ENCODE results near the gene TLCD1.
"Not testable (repeated sequence)": the region's sequence is repeated elsewhere in the genome, so short reads cannot be mapped to it uniquely, and the experiment has no call there.

The TLCD1 gene

DNA sequence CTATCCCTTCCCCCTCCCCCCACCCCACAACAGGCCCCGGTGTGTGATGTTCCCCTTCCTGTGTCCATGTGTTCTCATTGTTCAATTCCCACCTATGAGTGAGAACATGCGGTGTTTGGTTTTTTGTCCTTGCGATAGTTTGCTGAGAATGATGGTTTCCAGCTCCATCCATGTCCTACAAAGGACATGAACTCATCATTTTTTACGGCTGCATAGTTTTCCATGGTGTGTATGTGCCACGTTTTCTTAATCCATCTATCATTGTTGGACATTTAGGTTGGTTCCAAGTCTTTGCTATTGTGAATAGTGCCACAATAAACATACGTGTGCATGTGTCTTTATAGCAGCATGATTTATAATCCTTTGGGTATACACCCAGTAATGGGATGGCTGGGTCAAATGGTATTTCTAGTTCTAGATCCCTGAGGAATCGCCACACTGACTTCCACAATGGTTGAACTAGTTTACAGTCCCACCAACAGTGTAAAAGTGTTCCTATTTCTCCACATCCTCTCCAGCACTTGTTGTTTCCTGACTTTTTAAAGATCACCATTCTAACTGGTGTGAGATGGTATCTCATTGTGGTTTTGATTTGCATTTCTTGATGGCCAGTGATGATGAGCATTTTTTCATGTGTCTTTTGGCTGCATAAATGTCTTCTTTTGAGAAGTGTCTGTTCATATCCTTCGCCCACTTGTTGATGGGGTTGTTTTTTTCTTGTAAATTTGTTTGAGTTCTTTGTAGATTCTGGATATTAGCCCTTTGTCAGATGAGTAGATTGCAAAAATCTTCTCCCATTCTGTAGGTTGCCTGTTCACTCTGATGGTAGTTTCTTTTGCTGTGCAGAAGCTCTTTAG lies 10.1 kb upstream of the TLCD1 start:
- in situ Hi-C loops (cut with HindIII; ENCODE audit: low pct_ligation_motif_present, low pct_unique_long_range_greater_than_20kb, low sequenced_read_pairs); DNase-seq: not testable (repeated sequence)

DNA sequence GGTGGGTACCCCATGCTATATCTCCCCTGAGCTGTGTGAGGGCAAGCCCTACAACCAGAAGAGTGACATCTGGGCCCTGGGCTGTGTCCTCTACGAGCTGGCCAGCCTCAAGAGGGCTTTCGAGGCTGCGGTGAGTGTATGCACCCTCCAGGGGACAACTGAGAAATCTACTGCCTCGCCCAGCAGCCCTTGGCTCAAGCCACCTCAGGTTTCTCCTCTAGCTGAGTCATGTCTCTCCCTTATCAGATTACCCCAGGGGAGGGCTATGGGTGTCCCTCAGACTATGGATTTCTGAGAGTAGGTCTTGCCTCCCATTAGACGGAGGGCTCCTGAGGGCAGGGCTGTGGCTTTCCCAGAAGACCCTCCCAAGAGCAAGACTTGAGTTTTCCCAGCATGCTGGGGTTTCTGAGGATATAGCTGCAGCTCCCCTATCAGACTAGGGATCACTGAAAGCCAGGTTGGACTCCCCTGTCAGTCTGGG lies 9.2 kb upstream of the TLCD1 start:
- in situ Hi-C loops (cut with HindIII; ENCODE audit: low pct_ligation_motif_present, low pct_unique_long_range_greater_than_20kb, low sequenced_read_pairs): no loop called here
- DNase-seq: no peak

DNA sequence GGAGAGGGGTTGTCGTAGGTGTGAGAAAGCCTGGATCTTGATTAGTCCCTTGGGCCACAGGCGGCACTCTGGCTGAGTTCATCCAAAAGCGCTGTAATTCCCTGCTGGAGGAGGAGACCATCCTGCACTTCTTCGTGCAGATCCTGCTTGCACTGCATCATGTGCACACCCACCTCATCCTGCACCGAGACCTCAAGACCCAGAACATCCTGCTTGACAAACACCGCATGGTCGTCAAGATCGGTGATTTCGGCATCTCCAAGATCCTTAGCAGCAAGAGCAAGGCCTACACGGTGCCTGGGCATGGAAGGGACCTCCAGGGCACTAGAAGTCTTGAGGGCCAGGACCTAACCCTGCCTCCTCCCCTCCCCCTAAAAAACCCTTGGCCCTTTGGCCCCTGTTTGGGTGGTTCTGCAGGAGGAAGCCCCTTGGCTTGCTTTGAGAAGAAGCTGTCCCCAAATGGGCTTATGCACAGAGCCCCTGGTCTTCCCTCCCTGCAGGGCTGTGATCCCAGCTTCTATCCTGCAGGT lies 8.7 kb upstream of the TLCD1 start:
- DNase-seq: no peak
- in situ Hi-C loops (cut with HindIII; ENCODE audit: low pct_ligation_motif_present, low pct_unique_long_range_greater_than_20kb, low sequenced_read_pairs): no loop called here

DNA sequence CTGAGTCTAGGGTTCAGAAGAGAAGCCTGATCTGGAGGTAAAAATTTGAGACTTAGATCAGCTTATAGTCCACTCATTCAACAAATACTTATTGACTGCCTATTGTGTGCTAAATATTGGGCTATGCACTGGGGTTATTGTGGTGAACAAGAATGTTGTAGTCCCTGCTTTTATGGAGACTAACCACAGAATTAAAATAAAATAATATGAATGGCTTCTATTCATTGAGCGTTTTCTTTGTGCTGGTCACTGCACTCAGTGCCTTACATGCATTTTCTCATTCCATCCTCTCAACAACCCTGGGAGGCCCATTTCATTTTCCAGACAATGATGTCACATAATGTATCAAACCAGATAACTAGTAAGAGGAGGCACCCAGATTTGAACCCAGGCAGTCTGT lies 7.3 kb upstream of the TLCD1 start:
- in situ Hi-C loops (cut with HindIII; ENCODE audit: low pct_ligation_motif_present, low pct_unique_long_range_greater_than_20kb, low sequenced_read_pairs): no loop called here
- DNase-seq: no peak

DNA sequence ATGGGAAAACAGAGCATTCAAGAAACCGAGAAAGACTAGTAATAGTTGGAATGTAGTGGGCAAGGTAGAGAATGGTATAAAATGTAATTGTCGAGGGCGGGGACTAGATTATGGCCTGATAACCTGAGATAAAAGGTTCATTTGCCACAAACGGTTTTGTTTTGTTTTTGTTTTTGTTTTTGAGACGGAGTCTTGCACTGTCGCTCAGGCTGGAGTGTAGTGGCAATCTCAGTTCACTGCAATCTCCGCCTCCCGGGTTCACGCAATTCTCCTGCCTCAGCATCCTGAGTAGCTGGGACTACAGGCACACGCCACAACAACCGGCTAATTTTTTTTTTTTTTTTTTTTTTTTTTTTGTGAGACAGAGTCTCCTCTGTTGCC lies 3.9 kb upstream of the TLCD1 start:
- in situ Hi-C loops (cut with HindIII; ENCODE audit: low pct_ligation_motif_present, low pct_unique_long_range_greater_than_20kb, low sequenced_read_pairs): no loop called here

DNA sequence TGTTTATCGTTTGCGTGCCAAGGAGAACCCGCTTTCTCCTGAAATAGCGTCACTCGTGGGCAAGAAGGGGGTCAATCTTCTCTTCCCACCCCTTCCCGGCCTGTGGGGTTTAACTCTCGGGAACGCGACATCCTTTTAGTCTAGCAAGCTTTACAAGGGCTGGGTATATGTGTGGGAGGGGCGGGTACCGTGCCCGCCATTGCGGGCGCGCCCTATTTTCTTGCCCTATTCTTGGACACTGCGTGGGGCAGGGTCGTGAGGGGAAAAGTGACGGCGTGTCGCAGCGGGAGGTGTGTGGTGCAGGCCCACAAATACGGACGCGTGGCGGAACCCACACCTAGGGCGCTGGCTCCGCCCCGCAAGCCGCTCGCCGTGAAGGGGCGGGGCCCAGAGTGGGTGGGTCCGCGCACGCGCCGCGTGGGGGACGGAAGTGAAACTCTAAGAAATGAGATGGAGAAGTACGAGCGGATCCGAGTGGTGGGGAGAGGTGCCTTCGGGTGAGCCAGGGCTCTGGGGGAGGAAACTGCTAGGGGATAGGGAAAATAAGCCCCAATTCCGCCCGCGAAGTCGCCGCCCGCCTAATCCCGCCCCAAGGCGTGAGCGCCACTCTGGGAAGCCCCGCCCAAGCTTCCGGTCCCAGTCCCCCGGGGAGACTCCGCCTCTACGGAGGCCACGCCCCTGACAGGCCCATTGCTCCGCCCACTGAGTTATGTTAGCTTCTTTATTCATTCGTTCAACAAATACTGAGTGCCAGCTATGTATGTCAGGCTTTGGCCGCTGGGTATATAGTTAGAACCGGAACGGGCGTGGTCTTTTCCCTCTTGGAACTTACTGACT lies 2.5 kb upstream of the TLCD1 start, which contains the start of gene NEK8:
TSS of gene NEK8 (plus strand) at position 425 of the 837 bp plus-strand sequence. CDS start at position 451, 26 bp downstream.
- DNase-seq: peak; percentile 93

More for the DNA sequence above, 3.9 kb upstream of the TLCD1 start:
- DNase-seq: no peak

DNA sequence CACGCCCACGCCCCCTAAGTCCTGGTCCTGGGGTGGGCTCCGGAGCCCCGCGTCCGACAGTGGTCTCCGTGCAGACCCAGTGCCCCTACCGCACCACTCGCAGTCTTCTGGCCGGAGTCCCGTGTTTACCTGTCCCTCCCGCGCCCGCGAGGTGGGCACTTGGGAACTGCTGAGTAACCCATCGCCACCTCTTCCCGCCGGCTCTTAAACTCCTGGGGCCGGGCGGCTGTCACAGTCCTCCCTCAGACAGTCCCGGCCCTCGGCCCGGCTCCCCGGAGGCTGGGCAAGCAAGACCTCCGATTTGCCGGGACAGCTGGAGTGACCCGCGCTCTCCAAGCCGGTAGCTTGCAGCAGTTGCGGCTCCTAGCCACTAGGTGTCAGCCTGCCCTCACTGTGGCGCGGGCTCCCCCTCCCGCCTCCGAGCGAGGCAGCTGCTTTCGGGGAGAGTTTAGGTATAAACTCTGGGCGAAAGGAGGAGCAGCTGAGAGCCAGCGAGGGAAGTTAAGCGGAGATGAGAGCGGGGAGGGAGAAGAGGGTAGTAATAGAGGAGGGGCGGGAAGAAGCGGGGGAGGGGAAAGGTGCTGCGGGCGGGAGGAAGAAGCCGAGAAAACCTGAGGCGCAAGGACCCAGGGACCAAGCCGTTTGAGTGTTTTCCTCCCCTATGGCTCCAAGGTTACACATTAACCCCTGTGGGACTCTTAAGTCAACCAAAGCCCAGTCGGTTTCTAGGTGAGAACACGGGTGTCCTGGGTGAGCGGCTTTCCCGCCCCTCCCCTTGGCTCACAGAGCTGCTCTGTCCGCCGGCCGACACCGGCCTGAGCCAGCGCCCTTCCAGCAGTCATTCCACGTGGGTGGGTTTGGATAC lies 826 bp upstream of the TLCD1 start:
- in situ Hi-C loops (cut with HindIII; ENCODE audit: low pct_ligation_motif_present, low pct_unique_long_range_greater_than_20kb, low sequenced_read_pairs): no loop called here
- DNase-seq: peak; percentile 98

More for the DNA sequence above, 2.5 kb upstream of the TLCD1 start, which contains the start of gene NEK8:
- in situ Hi-C loops (cut with HindIII; ENCODE audit: low pct_ligation_motif_present, low pct_unique_long_range_greater_than_20kb, low sequenced_read_pairs): no loop called here

DNA sequence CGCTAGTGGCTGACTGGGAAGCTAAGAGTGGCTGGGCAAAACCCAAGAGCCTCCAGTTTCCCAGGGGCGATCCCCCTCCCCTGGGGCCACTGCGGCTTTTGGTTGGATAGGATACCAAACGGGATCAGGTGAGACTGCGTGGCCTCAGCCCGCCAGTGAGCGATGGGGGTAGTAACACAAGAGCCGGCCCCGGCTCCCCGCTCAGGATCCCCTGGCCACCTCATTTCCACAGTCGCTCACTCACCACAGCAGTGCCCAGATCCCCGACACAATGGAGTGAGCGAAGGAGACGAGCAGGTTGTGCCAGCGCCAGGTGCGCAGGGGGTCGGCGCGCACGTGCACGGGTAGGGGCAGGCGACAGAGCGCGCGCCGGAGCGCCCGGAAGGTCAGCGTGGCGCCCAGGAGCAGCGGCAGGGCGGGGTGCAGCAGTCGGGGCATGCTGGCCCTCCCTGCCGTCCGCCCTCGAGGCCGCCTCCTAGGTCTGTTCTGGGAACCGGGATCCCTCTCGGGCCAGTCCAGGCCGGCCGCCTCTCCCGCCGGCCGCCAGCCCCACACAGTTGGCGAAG lies 290 bp downstream of the TLCD1 start:
- in situ Hi-C loops (cut with HindIII; ENCODE audit: low pct_ligation_motif_present, low pct_unique_long_range_greater_than_20kb, low sequenced_read_pairs): no loop called here
- peak; percentile 62 for DNase-seq

DNA sequence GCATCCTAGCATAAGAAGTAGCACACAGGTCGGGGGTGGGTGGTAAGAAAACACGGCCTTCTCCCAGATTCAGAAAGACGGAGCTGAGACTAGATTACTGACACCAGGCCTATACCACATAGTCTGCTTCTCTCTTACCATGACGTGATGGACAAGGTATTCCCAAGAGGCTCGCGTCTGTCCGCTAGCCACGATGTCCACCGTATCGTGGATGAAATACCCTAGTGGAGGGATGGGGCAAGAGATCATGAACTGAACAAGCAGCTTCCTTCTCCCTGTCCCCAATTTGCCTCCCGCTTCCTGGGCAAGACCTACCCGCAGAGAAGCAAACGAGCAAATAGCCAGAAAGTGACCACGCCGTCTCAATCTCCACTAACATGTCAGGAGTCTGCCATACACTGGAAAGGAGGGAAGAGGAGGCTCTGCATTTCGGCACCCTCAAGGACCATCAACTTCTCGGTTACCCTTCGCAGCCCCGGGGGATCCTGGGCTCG lies 820 bp downstream of the TLCD1 start:
- DNase-seq: peak; percentile 81
- in situ Hi-C loops (cut with HindIII; ENCODE audit: low pct_ligation_motif_present, low pct_unique_long_range_greater_than_20kb, low sequenced_read_pairs): no loop called here

DNA sequence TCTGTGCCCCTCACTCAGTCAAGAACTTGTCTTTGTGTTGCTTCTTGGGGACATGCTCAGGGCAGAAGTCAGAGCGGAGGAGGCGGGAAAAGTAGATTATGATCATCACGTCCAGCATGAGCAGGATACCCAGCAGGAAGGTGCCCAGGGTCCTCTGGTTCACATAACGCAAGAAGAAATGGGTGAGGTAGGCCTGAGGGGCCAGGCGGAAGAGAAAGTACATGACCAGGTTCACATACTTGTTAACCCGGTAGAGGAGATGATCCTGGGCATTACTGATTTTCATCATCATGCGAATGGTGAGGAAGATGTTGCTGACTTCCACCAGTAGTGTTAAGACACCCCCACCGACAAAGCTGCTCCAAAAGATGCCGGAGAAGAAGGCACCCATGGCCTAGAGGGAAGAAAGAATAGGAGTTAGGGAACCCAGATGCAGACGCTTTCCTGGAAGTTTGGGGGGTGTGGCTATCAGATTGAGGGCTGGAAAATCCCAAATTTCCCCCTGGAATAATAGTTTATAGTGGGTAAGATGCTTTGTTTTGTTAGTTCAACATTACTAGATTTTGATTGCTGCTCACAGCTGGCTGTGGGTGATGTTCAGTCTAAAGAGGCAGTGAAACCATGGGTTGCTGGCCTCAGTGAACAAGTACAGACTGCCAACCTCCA lies 1.4 kb downstream of the TLCD1 start:
- no peak for DNase-seq
- in situ Hi-C loops (cut with HindIII; ENCODE audit: low pct_ligation_motif_present, low pct_unique_long_range_greater_than_20kb, low sequenced_read_pairs): no loop called here

DNA sequence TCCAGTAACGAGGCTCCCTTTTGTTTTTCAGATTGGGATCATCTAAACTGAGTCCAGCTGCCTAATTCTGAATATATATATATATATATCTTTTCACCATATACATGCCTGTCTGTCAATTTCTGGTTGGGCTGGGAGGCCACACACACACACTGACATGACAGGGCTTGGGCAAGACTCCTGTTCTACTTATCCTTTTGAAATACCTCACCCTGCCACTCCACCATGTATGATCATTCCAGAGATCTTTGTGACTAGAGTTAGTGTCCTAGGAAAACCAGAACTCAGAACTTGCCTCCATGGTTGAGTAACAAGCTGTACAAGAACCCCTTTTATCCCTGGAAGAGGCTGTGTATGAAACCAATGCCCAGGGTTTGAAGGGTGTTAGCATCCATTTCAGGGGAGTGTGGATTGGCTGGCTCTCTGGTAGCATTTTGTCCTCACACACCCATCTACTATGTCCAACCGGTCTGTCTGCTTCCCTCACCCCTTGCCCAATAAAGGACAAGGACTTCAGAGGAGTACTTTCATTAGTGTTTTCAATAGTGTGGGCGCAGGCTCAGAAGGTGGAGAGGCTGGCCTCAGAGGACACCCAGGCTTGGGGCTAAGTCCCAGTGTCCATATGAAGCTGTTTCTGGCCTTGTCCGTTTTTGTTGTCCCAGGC lies 2.1 kb downstream of the TLCD1 start:
- in situ Hi-C loops (cut with HindIII; ENCODE audit: low pct_ligation_motif_present, low pct_unique_long_range_greater_than_20kb, low sequenced_read_pairs); DNase-seq: not testable (repeated sequence)

DNA sequence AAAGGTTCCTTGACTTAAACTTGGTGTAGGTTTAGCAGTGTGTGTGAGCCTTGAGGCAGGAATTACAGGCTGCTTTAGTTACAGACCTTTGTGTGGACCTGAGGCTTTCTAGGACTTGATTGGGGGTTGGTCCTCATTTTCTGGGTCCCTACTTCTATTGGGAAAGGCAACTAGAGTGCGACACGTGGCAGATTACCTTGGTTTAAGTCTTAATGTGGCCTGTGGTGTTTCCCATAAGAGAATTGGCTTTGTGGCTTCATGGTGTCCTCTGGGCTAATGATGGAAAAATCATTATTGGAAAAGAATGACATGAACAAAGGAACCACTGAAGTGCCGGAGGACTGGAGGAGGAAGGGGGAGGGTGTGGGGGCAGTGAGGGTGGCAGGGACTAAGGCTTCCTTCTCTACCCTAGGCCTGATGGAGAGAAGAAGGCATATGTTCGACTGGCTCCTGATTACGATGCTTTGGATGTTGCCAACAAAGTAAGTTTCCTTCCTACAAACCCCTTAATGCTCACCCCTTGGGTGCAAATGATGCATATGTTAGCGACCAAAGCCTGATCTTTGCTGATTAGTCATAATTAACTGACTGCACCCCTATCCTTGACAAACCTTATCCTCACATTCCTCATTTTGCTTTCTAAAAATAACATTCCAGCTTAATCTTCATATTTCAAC lies 2.7 kb downstream of the TLCD1 start:
- no peak for DNase-seq
- in situ Hi-C loops (cut with HindIII; ENCODE audit: low pct_ligation_motif_present, low pct_unique_long_range_greater_than_20kb, low sequenced_read_pairs): no loop called here

DNA sequence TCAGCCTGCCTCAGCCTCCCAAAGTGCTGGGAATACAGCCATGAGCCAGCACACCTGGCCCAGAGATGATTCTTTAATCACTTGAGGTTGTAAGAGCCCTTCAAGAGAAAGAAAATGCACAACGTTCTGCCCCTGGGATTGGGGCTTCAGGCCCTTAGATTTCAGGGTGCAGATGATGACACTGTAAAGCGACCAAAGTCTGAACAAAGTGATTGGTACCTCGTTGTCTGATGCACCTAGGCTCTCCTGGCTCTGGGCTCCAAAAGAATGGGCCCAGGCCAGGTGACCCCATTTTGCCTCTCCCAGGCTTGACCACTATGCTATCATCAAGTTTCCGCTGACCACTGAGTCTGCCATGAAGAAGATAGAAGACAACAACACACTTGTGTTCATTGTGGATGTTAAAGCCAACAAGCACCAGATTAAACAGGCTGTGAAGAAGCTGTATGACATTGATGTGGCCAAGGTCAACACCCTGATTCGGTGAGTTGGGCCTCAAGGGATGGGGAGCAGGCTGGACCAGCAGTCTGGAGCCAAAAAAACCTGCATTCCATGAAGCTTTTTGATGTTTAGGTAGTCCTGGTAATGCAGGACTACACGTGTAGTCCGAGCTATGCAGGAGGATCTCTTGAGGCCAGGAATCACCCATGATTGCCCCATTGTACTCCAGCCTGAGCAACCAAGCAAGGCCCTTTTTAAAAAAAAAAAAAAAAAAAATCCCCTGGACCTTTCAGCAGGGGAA lies 3.4 kb downstream of the TLCD1 start:
- DNase-seq: no peak

DNA sequence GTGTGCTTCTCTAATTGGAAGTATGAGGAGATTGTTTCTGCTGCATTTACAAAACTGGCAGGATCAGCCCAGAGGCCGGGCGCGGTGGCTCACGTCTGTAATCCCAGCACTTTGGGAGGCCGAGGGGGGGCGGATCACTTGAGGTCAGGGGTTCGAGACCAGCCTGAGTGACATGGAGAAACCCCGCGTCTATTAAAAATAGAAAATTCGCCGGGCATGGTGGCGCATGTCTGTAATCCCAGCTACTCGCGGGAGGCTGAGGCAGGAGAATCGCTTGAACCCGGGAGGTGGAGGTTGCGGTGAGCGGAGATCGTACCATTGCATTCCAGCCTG lies 5.1 kb downstream of the TLCD1 start:
- DNase-seq; in situ Hi-C loops (cut with HindIII; ENCODE audit: low pct_ligation_motif_present, low pct_unique_long_range_greater_than_20kb, low sequenced_read_pairs): not testable (repeated sequence)

More for the DNA sequence above, 3.4 kb downstream of the TLCD1 start:
- in situ Hi-C loops (cut with HindIII; ENCODE audit: low pct_ligation_motif_present, low pct_unique_long_range_greater_than_20kb, low sequenced_read_pairs): no loop called here

DNA sequence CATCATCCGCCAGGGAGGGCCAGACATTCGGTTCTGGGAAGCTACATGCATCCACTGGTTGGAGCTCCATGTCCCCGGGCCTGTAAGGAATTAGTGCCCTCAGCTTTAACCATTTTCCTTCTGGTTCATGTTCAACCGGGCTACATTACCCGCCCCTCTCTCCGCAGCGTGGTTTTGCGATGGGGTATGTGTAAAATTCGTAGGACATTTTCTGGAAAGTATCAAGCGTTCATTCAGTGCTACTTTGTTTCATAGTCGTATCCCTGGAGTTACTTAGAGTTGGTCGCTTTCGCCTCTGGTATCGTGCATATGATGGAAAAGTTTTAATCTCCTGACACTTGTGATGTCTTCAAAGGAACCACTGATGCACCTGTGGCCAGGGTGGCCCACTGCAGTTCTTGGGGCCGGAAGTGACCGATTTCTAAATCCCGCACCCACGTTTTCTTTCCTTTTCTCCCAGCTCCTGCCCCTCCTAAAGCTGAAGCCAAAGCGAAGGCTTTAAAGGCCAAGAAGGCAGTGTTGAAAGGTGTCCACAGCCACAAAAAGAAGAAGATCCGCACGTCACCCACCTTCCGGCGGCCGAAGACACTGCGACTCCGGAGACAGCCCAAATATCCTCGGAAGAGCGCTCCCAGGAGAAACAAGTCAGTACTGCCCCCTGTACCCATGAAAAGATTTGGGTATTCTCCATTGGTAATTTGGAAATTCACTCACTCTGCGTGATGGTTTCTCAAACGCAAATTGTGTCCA lies 5.6 kb downstream of the TLCD1 start:
- in situ Hi-C loops (cut with HindIII; ENCODE audit: low pct_ligation_motif_present, low pct_unique_long_range_greater_than_20kb, low sequenced_read_pairs): no loop called here
- DNase-seq: no peak

All from ACHN (cell line).